ES-I3 (cell line): ENCODE data around the gene CNPPD1.

Source experiments
- H3K36me3 ChIP-seq: 2 replicates; pipeline ENCODE4 v1.6.1; 2013; ENCODE audit warnings: mild to moderate bottlenecking, low read length, control low read depth, moderate library complexity; ENCODE audit not compliant: insufficient read depth
- H3K4me1 ChIP-seq: 2 replicates; pipeline ENCODE4 v1.6.1; 2013; ENCODE audit warnings: mild to moderate bottlenecking, control low read depth, low read length; ENCODE audit not compliant: insufficient read depth
- H3K9ac ChIP-seq: 2 replicates; pipeline ENCODE4 v1.6.1; 2013; ENCODE audit warnings: low read depth, mild to moderate bottlenecking, low read length, moderate library complexity
- H3K9me3 ChIP-seq: 2 replicates; pipeline ENCODE4 v1.6.1; 2013; ENCODE audit warnings: mild to moderate bottlenecking, low read length, moderate library complexity; ENCODE audit not compliant: control insufficient read depth, insufficient read depth

CNPPD1 gene

GRCh38 chr2:219176818-219177551 lies at the start of gene CNPPD1:
CNPPD1 (minus strand) TSS chr2:219176925; CDS start chr2:219176828, 97 bp downstream.
- H3K4me1 ChIP-seq, result peaks cover 5% of the 10 kb centered on the region; the same call in 1 of the 2 replicates
- H3K9me3 ChIP-seq, result no peaks in the 10 kb centered on the region
- peak within 1 kb of the TSS; percentile 94 for H3K9ac ChIP-seq
- no peaks in the 10 kb centered on the region for H3K36me3 ChIP-seq

GRCh38 chr2:219225350-219225749 lies 48.6 kb upstream of the CNPPD1 start:
- Histone ChIP-seq H3K36me3 (peaks cover 13% of the 10 kb centered on the region; the same call in 1 of the 2 replicates), H3K9me3 (no peaks in the 10 kb centered on the region), H3K4me1 (peaks cover 6% of the 10 kb centered on the region; the same call in 1 of the 2 replicates), H3K9ac (no peak overlapping the region)

GRCh38 chr2:219223831-219224610 lies 47.3 kb upstream of the CNPPD1 start:
- no peak overlapping the region for H3K9ac ChIP-seq
- H3K4me1 ChIP-seq, result peaks cover 11% of the 10 kb centered on the region; the same call in 1 of the 2 replicates
- peaks cover 13% of the 10 kb centered on the region; the same call in 1 of the 2 replicates for H3K36me3 ChIP-seq
- H3K9me3 ChIP-seq, result no peaks in the 10 kb centered on the region

- Histone ChIP-seq H3K36me3 (peaks cover 13% of the 10 kb centered on the region; the same call in 1 of the 2 replicates), H3K4me1 (peaks cover 8% of the 10 kb centered on the region; the same call in 1 of the 2 replicates), H3K9ac (no peak overlapping the region), H3K9me3 (no peaks in the 10 kb centered on the region)
These were observed 45.3 kb upstream of the CNPPD1 start for GRCh38 chr2:219221957-219222518.

- Histone ChIP-seq H3K9ac (no peak overlapping the region), H3K9me3 (no peaks in the 10 kb centered on the region), H3K36me3 (peaks cover 13% of the 10 kb centered on the region; the same call in 1 of the 2 replicates), H3K4me1 (peaks cover 13% of the 10 kb centered on the region; the same call in 1 of the 2 replicates)
These were observed 44.1 kb upstream of the CNPPD1 start for GRCh38 chr2:219220652-219221402.

- H3K4me1 ChIP-seq, result peaks cover 13% of the 10 kb centered on the region; the same call in 1 of the 2 replicates
- no peaks in the 10 kb centered on the region for H3K9me3 ChIP-seq
- peaks cover 7% of the 10 kb centered on the region; the same call in 1 of the 2 replicates for H3K36me3 ChIP-seq
- no peak overlapping the region for H3K9ac ChIP-seq
These were observed 43.2 kb upstream of the CNPPD1 start for GRCh38 chr2:219219784-219220532.

GRCh38 chr2:219218732-219219701 lies 42.3 kb upstream of the CNPPD1 start, which contains the start of gene ABCB6:
ABCB6 (minus strand) TSS chr2:219218958; CDS start chr2:219218673, 285 bp downstream.
- no peaks in the 10 kb centered on the region for H3K9me3 ChIP-seq
- H3K4me1 ChIP-seq, result peaks cover 13% of the 10 kb centered on the region; the same call in 1 of the 2 replicates
- peaks cover 11% of the 10 kb centered on the region for H3K36me3 ChIP-seq
- H3K9ac ChIP-seq, result peak within 1 kb of the TSS; percentile 56

GRCh38 chr2:219218217-219218731 lies 41.5 kb upstream of the CNPPD1 start:
- peaks cover 13% of the 10 kb centered on the region; the same call in 1 of the 2 replicates for H3K4me1 ChIP-seq
- H3K9me3 ChIP-seq, result no peaks in the 10 kb centered on the region
- H3K9ac ChIP-seq, result peak overlapping the region; percentile 56
- H3K36me3 ChIP-seq, result peaks cover 8% of the 10 kb centered on the region

GRCh38 chr2:219216535-219216915 lies 39.8 kb upstream of the CNPPD1 start:
- Histone ChIP-seq H3K9me3 (no peaks in the 10 kb centered on the region), H3K36me3 (peaks cover 8% of the 10 kb centered on the region), H3K9ac (no peak overlapping the region), H3K4me1 (peaks cover 13% of the 10 kb centered on the region; the same call in 1 of the 2 replicates)

- peaks cover 13% of the 10 kb centered on the region; the same call in 1 of the 2 replicates for H3K4me1 ChIP-seq
- no peak overlapping the region for H3K9ac ChIP-seq
- H3K36me3 ChIP-seq, result peaks cover 8% of the 10 kb centered on the region
- H3K9me3 ChIP-seq, result no peaks in the 10 kb centered on the region
These were observed 39.3 kb upstream of the CNPPD1 start for GRCh38 chr2:219215871-219216534.

- H3K9me3 ChIP-seq, result no peaks in the 10 kb centered on the region
- peaks cover 8% of the 10 kb centered on the region for H3K36me3 ChIP-seq
- no peak overlapping the region for H3K9ac ChIP-seq
- peaks cover 13% of the 10 kb centered on the region; the same call in 1 of the 2 replicates for H3K4me1 ChIP-seq
These were observed 38.1 kb upstream of the CNPPD1 start for GRCh38 chr2:219214786-219215185.

- Histone ChIP-seq H3K4me1 (peaks cover 10% of the 10 kb centered on the region; the same call in 1 of the 2 replicates), H3K36me3 (peaks cover 8% of the 10 kb centered on the region), H3K9ac (no peak overlapping the region), H3K9me3 (no peaks in the 10 kb centered on the region)
These were observed 37.4 kb upstream of the CNPPD1 start for GRCh38 chr2:219214141-219214540.
